GM20000 (cell line): Measurements from ENCODE around the gene LEAP2.

Experiments used
- DNase-seq: peaks from one replicate; pipeline ENCODE4 v3.0.0; 2012; ENCODE audit warnings: low spot score
- TF ChIP-seq, protein P1 (sequence below): IDR thresholded peaks from 2 replicates; pipeline ENCODE4 v1.5.1; 2012; ENCODE audit warnings: mild to moderate bottlenecking, control low read depth; ENCODE audit errors: extremely low read depth, missing control alignments

The LEAP2 gene

DNA sequence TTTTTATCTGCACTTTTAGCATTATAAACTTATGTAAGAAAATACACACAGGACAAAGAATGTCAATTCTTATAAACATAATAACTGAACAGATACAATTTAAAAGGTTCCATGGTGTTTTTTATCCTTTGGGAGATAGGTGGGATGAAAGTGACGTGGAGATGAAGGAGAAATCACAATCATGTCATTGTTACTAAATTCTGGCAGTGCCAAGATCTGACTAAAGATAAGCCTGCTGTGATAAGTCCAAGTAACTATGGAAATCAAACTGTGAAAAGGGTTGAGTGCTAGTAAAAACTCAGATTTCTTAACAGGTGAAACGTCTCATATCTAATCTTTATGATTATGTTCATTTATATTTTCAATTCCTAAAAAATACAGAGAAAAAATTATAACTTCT is 11.1 kb downstream of the LEAP2 start:
- TF ChIP-seq, protein P1, sequence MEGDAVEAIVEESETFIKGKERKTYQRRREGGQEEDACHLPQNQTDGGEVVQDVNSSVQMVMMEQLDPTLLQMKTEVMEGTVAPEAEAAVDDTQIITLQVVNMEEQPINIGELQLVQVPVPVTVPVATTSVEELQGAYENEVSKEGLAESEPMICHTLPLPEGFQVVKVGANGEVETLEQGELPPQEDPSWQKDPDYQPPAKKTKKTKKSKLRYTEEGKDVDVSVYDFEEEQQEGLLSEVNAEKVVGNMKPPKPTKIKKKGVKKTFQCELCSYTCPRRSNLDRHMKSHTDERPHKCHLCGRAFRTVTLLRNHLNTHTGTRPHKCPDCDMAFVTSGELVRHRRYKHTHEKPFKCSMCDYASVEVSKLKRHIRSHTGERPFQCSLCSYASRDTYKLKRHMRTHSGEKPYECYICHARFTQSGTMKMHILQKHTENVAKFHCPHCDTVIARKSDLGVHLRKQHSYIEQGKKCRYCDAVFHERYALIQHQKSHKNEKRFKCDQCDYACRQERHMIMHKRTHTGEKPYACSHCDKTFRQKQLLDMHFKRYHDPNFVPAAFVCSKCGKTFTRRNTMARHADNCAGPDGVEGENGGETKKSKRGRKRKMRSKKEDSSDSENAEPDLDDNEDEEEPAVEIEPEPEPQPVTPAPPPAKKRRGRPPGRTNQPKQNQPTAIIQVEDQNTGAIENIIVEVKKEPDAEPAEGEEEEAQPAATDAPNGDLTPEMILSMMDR: no peak
- no peak for DNase-seq

DNA sequence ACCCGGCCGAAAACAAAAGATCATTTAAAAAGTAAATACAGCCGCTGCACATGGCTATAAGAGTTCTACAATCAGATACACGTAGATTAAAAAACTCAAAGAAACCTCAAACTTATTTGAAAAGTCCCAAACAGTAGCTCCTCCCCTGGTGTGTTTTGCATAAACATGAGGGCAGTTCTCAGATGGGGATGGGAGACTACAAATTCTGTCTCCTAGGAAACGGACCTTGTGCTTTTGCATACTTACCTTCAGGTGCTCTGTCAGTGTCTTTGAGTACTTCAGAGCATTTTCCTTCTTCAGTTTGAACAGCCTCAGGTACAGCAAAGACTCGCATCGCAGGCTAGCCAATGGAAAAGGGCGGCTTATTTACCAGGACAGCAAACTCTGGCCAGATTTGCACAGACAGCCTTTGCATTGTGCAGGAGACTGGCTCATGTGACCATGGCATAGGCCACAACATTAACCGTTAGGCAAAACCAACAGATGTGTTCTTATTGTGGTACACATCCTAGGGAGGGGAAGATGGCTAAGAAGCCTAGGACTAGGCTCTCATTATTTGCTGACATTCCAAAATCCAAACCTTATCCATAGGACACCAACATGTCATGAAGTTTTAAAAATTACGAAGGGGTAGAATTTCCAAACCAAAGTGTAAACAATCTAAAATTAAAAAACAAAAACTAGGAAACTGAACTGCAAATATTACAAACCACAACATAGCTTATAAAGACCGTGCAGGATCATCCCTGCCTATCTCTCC is 12.8 kb downstream of the LEAP2 start:
- no peak for DNase-seq
- TF ChIP-seq, protein P1: no peak

DNA sequence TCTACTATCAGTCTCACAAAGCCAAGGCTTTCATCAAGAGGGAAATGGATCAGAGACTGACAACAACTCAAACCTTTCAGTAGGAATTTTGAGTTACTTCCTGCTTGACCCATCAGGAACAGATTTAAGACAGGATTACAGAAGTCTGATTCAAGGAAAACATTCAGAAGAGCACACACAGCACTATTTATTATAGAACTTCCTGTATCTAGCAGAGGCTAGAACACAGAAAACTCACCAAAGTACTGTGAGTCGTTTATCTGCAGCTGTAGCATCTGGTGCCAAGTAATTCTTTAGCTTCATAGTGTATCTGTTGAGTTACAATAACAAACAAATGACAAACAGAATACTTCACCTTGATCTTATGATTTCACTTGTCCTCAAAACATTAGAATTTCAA is 13.8 kb downstream of the LEAP2 start:
- TF ChIP-seq, protein P1: no peak
- DNase-seq: no peak

DNA sequence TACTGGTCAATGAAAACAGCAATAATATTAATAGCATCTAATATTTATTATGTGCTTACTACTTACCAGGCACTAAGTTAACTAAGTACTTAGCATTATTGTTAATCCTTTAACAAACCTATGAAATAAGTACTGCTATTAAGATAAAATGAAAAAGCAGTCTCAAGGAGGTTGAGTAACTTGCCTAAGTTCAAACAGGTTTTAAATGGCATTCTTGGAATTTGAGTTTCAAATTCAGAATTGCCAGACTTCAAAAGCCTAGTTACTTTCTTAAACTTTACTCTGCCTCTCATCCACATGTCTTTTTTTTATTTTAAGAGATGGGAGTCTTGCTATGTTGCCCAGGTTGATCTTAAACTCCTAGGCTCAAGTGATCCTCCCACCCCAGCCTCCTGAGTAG is 16.0 kb downstream of the LEAP2 start:
- no peak for DNase-seq
- TF ChIP-seq, protein P1: no peak

DNA sequence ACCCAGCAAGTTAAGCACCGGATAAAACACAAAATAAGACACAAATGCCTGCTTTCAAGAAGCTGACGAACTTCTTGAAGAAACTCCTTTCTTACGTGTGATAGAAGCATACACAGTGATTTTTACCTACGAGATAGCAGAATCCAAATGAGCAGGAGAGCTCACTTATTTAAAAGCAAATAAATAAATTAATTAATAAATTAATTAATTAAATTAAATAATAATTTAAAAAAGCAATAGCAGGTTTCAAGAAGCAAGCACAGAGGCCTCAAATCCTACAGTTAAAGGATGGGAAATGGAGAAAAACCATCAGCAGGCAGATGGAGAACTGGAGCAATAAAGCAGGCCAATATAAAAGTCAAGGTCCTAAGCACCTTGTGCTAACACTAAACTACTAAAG is 17.3 kb downstream of the LEAP2 start:
- TF ChIP-seq, protein P1: no peak

DNA sequence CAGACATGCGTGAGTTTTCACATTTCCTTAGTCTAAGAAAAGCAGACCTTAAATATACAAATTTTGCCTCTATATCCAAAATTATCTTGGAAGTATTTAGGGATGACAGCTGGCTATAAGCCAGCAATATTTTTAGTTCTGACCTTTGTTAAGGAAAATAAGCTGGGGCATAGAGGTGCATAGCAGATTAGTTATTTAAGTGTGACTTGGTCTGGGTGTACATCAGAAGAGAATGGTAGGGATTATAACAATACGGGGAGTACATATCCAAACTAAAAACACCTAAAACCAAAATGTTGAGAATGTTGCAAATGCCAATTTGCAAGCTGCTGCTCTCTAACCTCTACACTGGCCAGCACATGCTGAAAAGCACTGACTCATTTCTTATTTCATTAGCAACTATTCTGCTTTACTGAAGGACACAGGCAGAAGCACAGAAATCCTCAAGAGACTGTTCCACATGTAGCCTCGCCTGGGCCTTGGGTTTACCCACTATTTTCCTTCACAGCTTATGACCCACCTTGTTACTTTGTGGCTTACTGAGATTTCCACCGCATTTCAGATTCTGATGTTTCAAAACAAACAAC is 22.3 kb downstream of the LEAP2 start:
- TF ChIP-seq, protein P1: no peak
- DNase-seq: no peak

More for the DNA sequence above, 17.3 kb downstream of the LEAP2 start:
- DNase-seq: no peak

DNA sequence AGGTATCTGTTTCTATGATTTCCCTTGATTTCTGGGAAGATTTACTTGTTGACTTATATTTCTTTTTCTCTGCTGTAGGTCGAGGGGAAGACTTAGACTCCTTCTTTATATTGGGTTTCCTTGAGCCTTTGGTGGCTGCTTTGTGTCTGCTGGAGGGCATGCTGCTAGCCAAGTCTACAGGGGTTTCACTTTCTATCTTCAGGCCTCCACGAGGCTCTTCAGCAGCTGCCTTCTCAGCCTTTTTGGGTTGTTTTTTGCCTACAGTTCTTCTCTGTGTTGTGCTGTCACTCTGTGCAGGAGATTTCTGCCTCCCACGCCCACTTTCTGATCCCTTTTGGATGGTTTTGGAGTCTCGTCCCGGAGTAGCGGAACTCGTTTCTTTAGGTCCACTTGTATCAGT is 23.2 kb downstream of the LEAP2 start:
- DNase-seq: peak; percentile 16
- TF ChIP-seq, protein P1: no peak
